NCI-H526 (cell line): ENCODE data around the gene PLB1.
"Not testable (repeated sequence)": the region's sequence is repeated elsewhere in the genome, so short reads cannot be mapped to it uniquely, and the experiment has no call there.

ENCODE experiments used
- DNase-seq, 2 experiments: peaks; one replicate each; lab custom pipeline; 2025; lab: John Stamatoyannopoulos, UW

Gene PLB1

GRCh38 chr2:28647682-28648081 lies 151.8 kb downstream of the PLB1 start:
- no peak for DNase-seq

DNA sequence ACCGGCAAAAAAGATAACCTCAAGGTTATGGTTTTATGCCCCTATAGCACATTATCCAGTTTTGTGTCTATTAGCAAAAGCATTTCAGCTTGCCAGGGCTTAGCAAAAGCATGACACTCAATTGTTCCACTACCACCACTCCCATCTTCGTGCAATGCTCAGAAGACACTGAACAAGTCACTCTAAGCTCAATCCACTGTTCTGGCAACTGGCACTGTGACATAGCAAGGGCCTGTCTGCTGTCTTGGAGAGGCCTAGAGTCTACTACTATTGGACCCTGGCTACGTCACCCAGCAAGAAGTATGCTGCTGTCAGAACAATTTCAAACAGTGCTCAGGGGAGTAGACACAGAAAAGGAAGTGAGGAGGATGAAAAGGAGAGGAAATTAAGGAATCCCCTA lies 152.3 kb downstream of the PLB1 start:
- DNase-seq: no peak

- no peak for DNase-seq
These were observed 153.0 kb downstream of the PLB1 start for GRCh38 chr2:28648671-28649395.

- DNase-seq: no peak
These were observed 153.8 kb downstream of the PLB1 start for GRCh38 chr2:28649481-28650265.

DNA sequence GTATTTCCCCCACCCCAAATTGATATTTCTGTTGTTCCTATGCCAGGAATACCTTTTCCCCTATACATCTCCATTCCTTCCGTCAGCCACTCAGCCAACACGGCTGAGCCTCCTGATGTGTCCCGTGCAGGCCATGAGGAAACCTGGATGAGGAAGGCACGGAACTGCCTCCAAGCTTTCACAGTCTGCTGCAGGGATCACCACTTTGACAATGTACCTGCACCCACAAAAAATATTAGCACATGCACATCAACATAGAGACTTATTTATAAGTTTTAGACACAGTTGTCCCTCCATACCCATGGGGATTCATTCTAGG lies 154.4 kb downstream of the PLB1 start:
- DNase-seq: no peak

DNA sequence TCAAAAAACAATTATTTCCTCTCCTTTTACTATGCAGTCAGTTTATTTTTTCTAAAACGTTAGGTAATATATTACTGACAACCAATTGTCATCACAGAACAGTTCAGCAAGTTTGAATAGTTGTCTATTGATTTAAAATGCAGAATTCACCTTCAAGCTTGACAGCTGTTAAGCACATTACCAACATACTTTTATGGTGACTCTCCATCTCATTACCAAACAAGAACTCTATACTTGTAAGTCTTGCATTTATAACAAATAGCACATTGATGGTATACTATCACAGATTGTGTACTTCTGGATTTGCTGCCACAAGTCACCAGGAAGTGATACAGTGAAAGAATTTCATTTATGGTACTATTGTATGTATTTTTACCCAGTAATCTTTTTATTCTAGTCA lies 156.4 kb downstream of the PLB1 start:
- DNase-seq: no peak

DNA sequence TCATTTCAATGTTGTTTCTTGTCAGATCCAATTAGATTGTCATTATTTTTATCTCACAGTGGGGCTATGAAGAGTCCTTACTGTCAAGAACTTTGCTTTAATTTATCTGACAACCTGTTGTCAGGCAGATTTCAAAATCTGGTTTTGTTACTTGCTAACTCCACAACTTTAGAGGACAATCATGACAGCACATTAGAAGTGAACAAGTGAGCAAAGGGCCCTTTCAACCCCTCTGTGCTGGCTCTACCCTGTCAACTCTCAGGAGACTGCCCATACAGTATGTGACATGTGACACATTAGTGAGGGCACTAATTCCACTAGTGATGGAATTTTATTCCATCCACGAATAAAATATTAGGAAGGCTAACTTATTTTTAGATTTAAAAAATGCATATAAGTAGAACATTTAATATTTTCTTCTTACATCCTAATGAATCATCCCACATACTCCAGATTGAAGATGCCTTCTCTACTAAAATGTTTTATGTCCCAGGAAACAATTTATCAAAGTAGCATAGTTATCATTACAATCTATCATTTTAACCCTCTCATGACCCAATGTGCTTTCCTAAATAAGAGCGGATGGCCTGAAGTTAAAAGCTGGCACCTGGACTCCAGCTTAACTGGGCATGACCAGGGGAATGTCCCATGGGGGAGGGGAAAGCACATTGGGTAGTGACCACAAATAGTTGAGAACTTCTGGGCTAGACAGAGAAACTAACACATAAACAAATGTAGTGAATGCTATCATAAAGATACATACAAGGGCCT lies 158.2 kb downstream of the PLB1 start:
- DNase-seq: no peak

DNA sequence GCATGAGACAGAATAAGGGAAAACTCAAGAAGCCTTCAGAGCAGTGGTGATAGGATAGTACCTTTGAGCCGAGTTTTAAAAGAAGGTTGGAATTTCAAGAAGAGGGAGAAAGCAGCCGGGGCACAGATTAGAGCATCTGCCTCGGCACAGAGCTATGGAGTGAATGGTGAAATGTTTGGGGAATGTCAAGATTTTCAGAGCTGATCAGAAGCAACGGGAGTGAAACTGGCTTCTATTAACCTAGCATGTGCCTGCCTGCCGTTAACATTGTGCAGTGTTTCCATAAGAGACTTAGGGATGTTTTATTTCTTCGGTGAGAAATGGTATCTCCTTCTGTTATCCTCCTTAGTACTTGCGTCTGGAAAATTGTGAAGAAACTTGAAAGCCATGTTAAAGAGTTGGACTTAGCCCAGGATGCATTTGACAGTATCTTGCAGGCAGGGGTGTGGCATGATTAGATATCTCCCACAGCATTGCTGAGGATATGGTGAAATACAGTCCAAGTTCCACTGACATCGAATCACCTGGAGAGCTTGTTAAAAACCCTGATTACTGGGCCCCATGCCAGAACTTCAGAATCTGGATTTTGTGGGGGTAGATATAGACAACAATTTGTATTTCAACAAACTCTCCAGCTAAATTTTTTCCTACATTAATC lies 158.9 kb downstream of the PLB1 start:
- no peak for DNase-seq

DNA sequence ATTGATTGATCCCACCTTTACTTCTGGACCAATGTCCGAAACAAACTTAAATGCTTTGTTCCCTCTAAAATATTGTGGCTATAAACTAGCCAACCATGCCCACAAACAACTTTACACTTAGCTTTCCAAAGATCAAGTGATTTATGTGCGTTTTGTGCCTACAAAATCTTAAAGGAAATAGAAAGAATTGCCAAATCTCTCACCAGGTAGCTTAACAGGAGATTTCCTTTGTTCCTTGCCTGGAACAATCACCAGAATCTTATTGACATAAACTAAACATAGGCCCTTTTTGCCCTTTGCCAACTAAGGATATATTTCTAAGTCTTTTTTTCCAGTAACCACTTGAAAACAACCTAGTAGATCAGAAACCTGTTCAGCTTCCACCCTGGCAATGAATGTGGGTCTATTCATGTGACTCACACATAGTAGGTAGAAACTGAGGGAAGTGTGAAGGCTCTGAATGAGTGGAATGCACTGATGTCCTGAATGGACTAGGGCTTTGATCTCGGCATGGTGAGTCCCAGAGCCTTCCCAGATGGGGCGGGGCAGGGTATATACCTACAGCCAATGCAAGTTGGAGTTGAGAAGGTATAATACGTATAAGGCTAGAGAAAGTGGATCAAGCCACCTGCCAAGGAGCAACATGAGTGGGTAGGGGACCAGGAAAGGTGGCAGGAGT lies 161.2 kb downstream of the PLB1 start:
- DNase-seq: no peak

GRCh38 chr2:28658369-28658768 lies 162.5 kb downstream of the PLB1 start:
- DNase-seq: no peak

- DNase-seq: no peak
These were observed 163.3 kb downstream of the PLB1 start for GRCh38 chr2:28659127-28659526.

- no peak for DNase-seq
These were observed 165.7 kb downstream of the PLB1 start for GRCh38 chr2:28661589-28662001.

DNA sequence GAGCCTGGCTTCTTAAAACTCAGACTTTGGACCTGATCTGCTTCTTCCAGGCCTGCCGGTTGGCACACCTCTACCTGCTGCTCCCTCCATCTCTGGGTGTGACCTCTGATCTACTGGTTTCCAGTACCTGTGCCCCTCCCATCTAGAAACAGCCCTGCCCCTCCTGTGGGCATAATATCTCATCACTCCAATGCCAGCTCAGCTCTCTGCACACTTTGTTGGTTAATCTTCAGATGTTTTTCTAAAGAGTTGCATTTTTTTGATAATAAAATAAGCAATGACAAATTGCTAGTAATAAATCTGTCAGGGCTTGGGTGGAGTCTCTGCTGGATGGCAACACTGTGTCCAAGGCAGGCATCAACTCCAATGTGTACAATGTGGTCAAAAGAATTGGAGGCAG lies 166.2 kb downstream of the PLB1 start:
- DNase-seq: no peak

GRCh38 chr2:28662468-28663181 lies 166.8 kb downstream of the PLB1 start:
- DNase-seq: no peak

GRCh38 chr2:28663359-28663758 lies 167.5 kb downstream of the PLB1 start:
- no peak for DNase-seq

DNA sequence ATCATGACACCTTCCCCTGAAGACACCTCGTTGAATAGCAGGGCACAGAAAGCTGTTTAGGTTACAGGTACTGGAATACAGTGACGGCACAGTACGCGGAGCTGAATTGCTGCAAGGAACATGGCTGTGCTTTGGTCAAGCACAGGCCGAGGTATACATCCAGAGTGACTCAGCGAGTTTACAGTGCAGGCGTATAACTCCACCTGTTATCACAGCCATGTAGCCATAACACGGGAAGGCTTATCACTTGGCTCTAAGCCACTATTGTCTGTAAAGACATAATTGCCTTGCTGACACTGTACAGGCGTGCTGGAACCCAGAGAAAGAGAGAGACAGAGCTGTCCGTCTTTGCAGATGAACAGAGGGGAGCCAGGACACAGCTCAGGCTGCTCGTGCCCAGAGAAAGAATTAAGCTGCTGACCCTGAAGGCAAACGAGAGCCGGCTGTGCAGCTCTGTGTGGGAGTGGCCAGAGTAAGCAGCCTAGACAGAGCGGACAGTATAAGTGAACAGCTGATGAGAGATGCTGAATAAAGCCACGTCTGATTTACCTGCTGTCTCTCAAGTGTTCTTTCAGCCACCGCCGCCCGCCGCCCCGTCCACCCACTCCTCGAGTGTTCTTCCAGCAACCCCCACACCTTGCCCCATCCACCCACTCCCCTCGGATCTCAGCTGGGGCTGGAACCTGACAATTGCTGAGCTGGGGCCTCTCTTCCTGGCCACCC lies 168.4 kb downstream of the PLB1 start:
- no peak for DNase-seq

DNA sequence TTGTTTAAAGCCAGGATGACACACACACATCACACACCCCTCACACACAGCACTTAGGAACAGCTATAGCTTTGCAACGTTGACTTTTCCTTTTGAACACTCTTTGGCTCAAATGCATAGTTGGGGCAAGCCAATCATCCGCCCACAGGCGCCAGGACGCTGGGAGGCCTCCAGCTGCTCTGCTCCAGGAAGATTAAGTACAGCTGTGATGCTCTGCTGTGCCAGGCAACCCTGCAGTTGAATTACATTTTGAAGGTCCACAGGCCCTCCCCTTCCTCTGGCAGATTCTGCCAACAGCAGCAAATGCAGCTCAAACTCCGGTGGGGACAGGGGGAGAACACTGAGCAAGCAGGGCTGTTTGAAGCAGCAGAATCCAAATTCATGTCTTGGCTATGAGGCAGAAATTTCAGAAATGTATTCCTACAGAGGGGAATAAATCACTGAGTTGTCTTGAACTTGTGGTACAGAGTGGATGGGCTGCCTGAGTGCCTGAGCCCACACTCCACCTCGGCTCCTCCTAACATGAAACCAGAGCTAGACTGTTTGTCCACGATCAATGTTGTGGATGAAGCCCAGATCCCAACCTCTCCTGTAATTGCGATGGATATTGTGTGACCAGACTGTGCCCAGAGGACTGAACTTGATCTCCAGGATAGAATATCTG lies 169.3 kb downstream of the PLB1 start:
- DNase-seq: no peak

DNA sequence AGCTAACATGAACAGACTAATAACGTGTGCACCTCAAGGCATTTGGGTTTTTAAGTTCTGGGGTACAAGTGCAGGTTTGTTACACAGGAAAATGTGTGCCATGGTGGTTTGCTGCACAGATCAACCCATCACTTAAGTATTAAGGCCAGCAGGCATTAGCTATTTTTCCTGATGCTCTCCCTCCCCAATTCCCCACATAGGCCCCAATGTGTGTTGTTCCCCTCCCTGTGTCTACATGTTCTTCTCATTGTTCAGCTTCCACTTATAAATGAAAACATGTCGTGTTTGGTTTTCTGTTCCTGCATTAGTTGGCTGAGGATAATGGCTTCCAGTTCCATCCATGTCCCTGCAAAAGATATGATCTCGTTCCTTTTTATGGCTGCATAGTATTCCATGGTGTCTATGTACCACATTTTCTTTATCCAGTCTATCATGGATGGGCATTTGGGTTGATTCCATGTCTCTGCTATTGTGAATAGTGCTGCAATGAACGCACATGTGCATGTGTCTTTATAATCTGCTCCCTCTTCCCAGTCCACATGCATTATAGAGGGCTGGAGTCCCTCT lies 170.0 kb downstream of the PLB1 start:
- not testable (repeated sequence) for DNase-seq

DNA sequence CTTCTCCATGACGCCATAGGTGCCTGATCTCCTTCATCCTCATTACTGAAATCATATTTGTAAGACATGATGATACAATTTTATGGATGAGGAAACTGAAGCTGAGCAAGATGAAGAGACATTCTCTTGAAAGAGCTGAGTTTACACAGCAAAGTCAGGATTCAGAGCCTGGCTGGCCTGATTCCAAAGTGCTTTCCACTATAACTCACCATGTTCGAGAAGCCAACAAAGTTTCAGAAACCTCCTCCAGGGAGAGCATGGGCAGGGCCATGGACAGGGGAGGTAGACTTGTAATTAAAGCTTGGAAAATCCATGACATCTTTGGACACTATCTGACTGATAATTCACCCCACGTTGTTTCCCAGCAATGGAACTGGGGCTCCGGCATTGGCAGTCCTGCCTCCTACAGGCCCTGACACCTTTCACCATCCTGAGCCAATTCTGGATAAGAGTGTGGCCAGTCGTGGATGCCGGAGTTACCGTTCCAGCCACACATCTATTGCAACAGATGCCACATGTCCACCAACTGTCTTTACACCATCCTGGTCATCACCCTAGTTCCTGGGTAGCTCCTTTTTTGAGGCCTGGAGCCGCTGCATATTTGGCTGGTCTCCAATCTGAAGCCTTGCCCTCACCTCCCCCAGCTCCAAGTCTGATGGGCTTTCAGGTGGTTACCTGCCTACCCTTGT lies 170.8 kb downstream of the PLB1 start:
- DNase-seq: no peak
